AG08395 (cell line): ENCODE measurements around the gene WFDC5.
"Not testable (repeated sequence)": the region's sequence is repeated elsewhere in the genome, so short reads cannot be mapped to it uniquely, and the experiment has no call there.

Experiments used
- DNase-seq: peaks from one replicate; pipeline ENCODE4 v3.0.0; 2012; ENCODE audit warnings: mixed read lengths, low spot score

WFDC5 gene

GRCh38 chr20:45087814-45088213, 27.2 kb downstream of the WFDC5 start:
- DNase-seq, result peak; percentile 59

DNA sequence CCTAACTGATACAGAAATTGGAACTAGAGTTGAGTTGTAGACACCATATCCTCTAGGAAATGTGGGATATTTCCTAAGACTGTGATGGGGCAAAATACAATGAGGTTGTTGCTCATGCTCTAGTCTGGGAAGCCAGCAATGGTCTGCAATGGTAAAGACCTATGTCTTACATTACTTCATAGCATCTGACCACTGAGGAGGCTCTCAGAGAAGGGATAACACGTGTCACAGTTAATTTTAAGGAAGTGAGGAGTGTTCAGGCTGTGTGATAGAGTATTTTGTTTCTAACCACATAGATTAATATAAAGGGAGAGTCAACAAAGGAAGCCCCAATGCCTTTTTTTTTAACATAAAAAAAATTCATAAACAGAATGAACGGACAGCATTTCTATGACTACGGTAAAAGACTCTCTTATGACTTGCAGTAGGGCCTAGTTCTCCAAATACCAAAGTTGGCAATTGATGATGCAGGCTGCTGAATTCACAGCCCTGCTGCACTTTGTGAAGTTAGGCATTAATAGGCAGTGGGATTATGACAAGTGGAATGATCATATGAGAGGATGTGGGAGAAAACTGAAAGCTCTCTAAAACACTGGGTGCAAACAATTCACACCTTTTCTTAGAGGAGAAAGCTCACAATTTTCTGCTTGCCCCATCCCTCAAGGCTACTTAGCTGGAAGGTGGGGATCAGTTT, 27.7 kb downstream of the WFDC5 start:
- no peak for DNase-seq

DNA sequence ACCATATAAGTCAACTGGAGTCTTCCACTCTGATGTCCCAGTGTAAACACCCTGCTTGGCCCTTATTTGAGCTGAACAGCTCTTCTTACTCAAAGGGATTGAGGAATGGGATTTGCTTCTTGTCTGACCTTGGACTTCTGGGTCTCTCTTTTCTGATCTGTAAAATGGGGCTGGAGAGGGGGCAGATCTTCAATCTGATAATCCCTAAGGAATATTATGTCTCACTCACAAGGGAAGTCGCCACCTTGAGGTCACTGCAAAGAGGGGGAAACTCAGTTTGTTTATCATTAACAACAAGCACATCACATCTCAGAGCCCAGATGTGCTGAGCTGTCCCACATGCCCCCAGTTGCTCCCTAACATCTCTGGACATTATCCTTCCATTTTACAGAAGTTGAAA, 29.1 kb downstream of the WFDC5 start:
- DNase-seq, result no peak

DNA sequence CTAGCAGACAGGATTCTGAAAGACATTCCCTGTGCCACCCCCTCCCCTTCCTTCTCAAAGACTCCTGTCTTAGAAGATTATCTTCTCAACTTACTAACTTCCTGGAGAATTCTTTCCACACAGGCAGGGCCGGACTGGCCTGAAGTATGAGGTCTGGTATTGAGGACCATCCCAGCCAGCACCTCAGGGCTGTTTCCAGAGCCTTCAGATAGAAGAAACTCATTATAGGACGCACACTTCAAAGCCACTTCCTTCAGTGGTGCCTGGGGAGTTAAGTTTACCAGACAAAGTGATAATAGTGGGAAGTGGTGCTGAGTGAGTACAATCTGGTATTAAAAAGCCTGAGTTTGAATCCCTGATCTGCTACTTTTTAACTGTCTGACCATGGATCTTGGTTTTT, 29.7 kb downstream of the WFDC5 start:
- no peak for DNase-seq

GRCh38 chr20:45083127-45083526, 31.8 kb downstream of the WFDC5 start:
- no peak for DNase-seq

DNA sequence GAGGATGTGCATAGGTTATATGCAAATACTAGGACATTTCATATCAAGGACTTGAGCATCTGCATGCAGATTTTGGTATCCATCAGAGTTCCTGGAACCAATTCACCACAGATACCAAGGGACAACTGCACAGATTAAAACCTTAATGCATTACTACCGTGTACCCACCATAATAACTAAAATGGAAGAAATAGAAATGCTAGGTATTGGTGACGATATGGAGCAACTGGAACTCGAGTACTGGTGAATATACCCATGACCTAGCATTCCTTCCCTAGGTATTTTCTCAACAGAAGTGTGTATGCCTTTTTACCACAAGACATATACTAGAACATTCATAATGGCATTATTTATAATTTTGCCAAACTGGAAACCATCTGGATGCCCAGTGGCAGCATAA, 32.5 kb downstream of the WFDC5 start:
- no peak for DNase-seq

- DNase-seq, result no peak
Measured at GRCh38 chr20:45080867-45081624, 33.9 kb downstream of the WFDC5 start.

- no peak for DNase-seq
Measured at GRCh38 chr20:45077559-45077958, 37.4 kb downstream of the WFDC5 start.

DNA sequence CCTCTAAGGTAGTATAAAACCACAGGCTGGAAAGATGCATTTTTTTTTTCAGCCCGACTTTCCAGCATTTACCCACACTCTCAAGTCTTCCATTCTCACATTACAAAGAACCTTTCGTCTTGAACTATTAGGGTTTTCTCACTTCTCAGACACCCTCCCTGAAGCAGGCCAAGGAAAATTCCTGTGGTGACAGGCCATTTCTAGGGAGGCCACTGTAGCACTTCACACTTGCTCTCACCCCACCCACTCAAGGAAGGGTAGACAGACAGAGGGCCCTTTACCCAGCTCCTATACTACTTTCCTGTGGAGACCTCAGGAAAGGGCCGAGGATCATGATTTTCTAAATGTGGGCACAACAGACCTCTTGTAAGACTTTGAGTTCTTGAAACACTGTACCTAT, 41.8 kb downstream of the WFDC5 start:
- no peak for DNase-seq

DNA sequence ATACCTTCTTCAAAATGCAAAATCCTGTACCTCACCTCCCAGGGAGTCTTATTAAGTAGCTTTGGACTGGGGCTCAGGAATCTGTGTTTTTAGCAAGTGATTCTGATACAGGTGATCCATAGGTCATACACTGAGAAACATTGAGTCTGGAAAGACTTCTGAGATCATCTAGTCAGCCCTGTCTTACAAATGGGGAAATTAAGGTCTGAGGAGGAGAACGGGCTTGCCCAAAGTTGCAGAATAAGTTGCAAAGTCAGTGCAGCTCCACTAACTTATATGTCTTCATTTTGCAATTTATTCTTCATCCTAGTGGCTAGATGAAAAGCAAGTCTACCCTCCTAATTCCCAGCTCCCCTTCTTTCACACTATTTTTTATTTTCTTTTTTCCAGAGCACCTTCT, 42.9 kb downstream of the WFDC5 start:
- no peak for DNase-seq

DNA sequence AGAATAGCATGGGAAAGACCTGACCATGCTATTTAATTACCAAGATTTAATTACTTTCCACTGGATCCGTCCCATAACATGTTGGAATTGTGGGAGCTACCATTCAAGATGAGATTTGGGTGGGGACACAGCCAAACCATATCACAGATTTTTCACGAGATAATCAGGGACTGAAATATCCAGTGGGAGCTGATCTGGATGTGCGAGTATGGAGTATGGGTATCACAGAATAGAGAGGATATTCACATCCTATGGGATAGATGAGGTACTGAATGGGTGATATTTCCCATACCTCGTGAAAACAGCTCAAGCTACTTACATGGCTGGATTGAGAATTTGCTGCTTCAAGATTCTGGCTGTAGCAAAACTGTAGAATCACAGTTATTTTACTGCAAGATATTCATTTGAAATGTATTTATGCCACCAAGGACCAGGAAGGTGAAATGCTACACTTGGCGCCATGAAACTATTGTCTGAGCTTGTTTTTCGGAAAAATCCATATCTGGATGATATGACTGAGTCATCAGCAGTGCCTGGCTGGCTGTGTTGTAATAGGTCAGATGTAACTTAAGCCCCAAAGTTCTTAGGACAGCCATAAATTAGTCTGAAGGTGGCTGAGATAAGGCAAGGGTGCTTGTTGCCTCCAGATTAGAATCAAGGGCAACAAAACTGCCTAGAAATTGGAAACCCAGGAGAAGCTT, 43.9 kb downstream of the WFDC5 start:
- no peak for DNase-seq

DNA sequence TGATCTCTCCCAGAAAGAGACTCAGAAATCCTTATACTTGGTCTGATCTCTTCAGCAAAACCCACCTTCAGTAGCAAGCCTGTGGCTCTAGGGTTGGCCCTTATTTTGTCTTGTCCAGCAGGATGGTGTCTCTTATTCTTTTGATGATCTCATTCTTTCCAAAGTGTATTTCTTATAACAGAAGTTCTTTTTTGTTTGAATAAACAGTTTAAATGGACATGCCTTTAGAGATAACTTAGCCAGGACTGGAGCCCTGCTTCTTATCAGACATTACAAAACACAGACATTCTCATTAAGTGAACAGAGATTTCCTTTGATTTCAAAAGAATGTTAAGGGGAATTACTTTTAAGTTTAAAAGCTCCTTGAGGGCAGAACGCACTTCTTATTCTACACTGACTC, 45.7 kb downstream of the WFDC5 start:
- no peak for DNase-seq

DNA sequence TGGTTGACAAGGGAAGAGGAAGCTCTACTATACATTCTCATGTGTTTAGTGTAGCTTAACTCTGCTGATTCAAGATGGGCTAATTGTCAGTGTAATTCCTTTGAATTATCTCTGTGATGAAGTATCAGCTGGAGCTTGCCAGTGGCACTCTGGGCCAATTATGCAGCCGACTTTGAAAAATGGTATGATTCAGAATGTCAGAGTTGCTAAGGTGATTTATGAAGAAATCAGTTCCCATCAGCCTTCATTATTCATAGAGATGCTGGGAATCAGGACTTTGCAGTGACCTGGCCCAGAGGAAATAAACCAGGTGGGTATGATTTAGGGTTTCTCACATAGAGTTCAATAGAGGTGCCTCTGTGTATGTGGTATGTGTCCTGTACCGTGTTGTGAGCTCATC, 47.4 kb downstream of the WFDC5 start:
- peak; percentile 31 for DNase-seq

DNA sequence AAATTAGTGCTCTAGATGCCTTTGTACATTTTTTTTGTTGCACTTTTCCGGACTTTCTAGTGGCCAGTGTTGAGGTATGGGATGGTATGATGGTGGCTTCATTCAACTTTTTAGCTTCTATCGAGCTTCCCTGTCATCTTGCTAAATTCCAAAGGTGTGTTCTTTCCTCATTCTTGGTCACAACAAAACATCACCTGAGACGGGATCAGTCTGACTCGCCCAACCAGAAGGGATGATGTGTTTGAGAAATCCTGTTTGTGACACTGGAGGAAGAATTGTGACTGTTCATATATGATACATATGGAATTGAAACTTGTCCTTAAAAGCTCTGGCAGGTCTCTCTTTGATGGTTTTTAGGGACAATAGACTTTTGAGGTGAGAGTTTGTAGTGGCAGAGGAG, 47.9 kb downstream of the WFDC5 start:
- DNase-seq, result no peak

GRCh38 chr20:45066372-45066771, 48.6 kb downstream of the WFDC5 start:
- DNase-seq, result no peak

GRCh38 chr20:45064812-45065211, 50.2 kb downstream of the WFDC5 start:
- DNase-seq, result no peak

DNA sequence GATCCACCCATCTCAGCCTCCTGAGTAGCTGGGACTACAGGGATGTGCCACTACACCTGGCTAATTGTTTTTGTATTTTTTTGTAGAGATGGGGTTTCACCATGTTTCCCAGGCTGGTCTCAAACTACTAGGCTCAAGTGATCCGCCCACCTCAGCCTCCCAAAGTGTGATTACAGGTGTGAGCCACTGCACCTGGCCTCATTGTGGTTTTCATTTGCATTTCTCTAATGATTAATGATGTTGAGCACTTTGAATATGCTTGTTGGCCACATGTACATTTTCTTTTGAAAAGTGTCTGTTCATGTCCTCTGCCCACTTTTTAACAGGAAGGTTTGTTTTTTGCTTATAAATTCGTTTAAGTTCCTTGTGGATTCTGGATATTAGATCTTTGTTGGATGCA, 51.9 kb downstream of the WFDC5 start:
- not testable (repeated sequence) for DNase-seq

DNA sequence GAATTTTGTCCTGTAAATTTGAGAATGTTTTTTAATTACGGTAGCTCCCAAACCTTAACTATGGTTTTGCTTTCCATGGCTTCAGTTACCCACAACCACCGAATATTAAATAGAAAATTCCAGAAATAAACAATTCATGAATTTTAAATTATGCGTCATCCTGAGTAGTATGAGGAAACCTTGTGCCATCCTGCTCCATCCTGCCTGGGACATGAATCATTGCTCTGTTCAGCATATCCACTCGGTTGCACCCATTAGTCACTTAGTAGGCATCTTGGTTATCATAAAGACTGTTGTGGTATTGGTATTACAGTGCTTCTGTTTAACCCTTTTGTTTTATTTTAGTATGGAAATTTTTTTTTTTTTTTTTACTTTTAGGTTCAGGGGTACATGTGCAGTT, 53.7 kb downstream of the WFDC5 start:
- peak; percentile 80 for DNase-seq

- no peak for DNase-seq
Measured at GRCh38 chr20:45060294-45060693, 54.7 kb downstream of the WFDC5 start.
